ENCODE data around the gene ACAA2. TPM values are rescaled to one million over a fixed set of nuclear protein-coding genes. Genes with fewer than 3 reads are reported as not detected.

Gene ACAA2
- total and polyA plus RNA-seq, 9 donors: 56.4 to 73.9 (median 66.9) TPM

- DNase-seq: no peak
- H3K27me3 ChIP-seq (ENCODE audit: control insufficient read depth, insufficient read depth, low read length): no peaks in the 10 kb centered on the region
- H3K4me1 ChIP-seq (ENCODE audit: control insufficient read depth, insufficient read depth, low read length): no peaks in the 10 kb centered on the region
- 83% methylated on average over 15 of the region's 23 CpGs for WGBS (ENCODE audit: insufficient coverage)
- no peak overlapping the region for H3K27ac ChIP-seq (ENCODE audit: low read length)
- H3K9me3 ChIP-seq (replicated peaks; ENCODE audit: control insufficient read depth, low read depth, low read length): no peaks in the 10 kb centered on the region
- H3K36me3 ChIP-seq (ENCODE audit: control insufficient read depth, insufficient read depth, low read length): no peaks in the 10 kb centered on the region
- no peak overlapping the region for H3K4me3 ChIP-seq (ENCODE audit: low read length)
Measured at GRCh38 chr18:49757513-49758262, 55.6 kb downstream of the ACAA2 start.

- Histone ChIP-seq H3K27ac (ENCODE audit: low read length) (no peak overlapping the region), H3K4me1 (ENCODE audit: control insufficient read depth, insufficient read depth, low read length) (no peaks in the 10 kb centered on the region)
- 92% methylated on average over 2 of the region's 9 CpGs for WGBS (ENCODE audit: insufficient coverage)
Measured at GRCh38 chr18:49756671-49757362, 56.5 kb downstream of the ACAA2 start.

GRCh38 chr18:49756135-49756534 lies 57.2 kb downstream of the ACAA2 start:
- no peaks in the 10 kb centered on the region for H3K36me3 ChIP-seq (ENCODE audit: control insufficient read depth, insufficient read depth, low read length)
- no peaks in the 10 kb centered on the region for H3K9me3 ChIP-seq (replicated peaks; ENCODE audit: control insufficient read depth, low read depth, low read length)
- H3K4me1 ChIP-seq (ENCODE audit: control insufficient read depth, insufficient read depth, low read length): no peaks in the 10 kb centered on the region
- H3K27me3 ChIP-seq (ENCODE audit: control insufficient read depth, insufficient read depth, low read length): peaks cover 10% of the 10 kb centered on the region
- no peak overlapping the region for H3K4me3 ChIP-seq (ENCODE audit: low read length)
- no peak overlapping the region for H3K27ac ChIP-seq (ENCODE audit: low read length)
- 77% methylated on average over 6 of the region's 6 CpGs for WGBS (ENCODE audit: insufficient coverage)
- no peak for DNase-seq

More at GRCh38 chr18:49756671-49757362, 56.5 kb downstream of the ACAA2 start:
- peaks cover 5% of the 10 kb centered on the region for H3K27me3 ChIP-seq (ENCODE audit: control insufficient read depth, insufficient read depth, low read length)
- no peak for DNase-seq
- H3K4me3 ChIP-seq (ENCODE audit: low read length): no peak overlapping the region
- no peaks in the 10 kb centered on the region for H3K9me3 ChIP-seq (replicated peaks; ENCODE audit: control insufficient read depth, low read depth, low read length)
- H3K36me3 ChIP-seq (ENCODE audit: control insufficient read depth, insufficient read depth, low read length): no peaks in the 10 kb centered on the region

- no peak overlapping the region for H3K4me3 ChIP-seq (ENCODE audit: low read length)
- no peaks in the 10 kb centered on the region for H3K36me3 ChIP-seq (ENCODE audit: control insufficient read depth, insufficient read depth, low read length)
- H3K9me3 ChIP-seq (replicated peaks; ENCODE audit: control insufficient read depth, low read depth, low read length): no peaks in the 10 kb centered on the region
- DNase-seq: no peak
- no peaks in the 10 kb centered on the region for H3K4me1 ChIP-seq (ENCODE audit: control insufficient read depth, insufficient read depth, low read length)
- H3K27ac ChIP-seq (ENCODE audit: low read length): no peak overlapping the region
- peaks cover 10% of the 10 kb centered on the region for H3K27me3 ChIP-seq (ENCODE audit: control insufficient read depth, insufficient read depth, low read length)
- WGBS (ENCODE audit: insufficient coverage): 89% methylated on average over 3 of the region's 6 CpGs
Measured at GRCh38 chr18:49755489-49755888, 57.8 kb downstream of the ACAA2 start.

- no peak overlapping the region for H3K27ac ChIP-seq (ENCODE audit: low read length)
- no CpG with 5 or more reads among the region's 6 CpGs for WGBS (ENCODE audit: insufficient coverage)
- no peaks in the 10 kb centered on the region for H3K36me3 ChIP-seq (ENCODE audit: control insufficient read depth, insufficient read depth, low read length)
- peaks cover 10% of the 10 kb centered on the region for H3K27me3 ChIP-seq (ENCODE audit: control insufficient read depth, insufficient read depth, low read length)
- no peaks in the 10 kb centered on the region for H3K4me1 ChIP-seq (ENCODE audit: control insufficient read depth, insufficient read depth, low read length)
- H3K4me3 ChIP-seq (ENCODE audit: low read length): no peak overlapping the region
- H3K9me3 ChIP-seq (replicated peaks; ENCODE audit: control insufficient read depth, low read depth, low read length): no peaks in the 10 kb centered on the region
- DNase-seq: no peak
Measured at GRCh38 chr18:49754866-49755265, 58.5 kb downstream of the ACAA2 start.

- no CpG with 5 or more reads among the region's 1 CpG for WGBS (ENCODE audit: insufficient coverage)
- Histone ChIP-seq H3K27me3 (ENCODE audit: control insufficient read depth, insufficient read depth, low read length) (peaks cover 10% of the 10 kb centered on the region), H3K27ac (ENCODE audit: low read length) (no peak overlapping the region), H3K36me3 (ENCODE audit: control insufficient read depth, insufficient read depth, low read length) (no peaks in the 10 kb centered on the region), H3K4me1 (ENCODE audit: control insufficient read depth, insufficient read depth, low read length) (no peaks in the 10 kb centered on the region), H3K9me3 (replicated peaks; ENCODE audit: control insufficient read depth, low read depth, low read length) (no peaks in the 10 kb centered on the region), H3K4me3 (ENCODE audit: low read length) (no peak overlapping the region)
- DNase-seq: no peak
Measured at GRCh38 chr18:49753643-49754042, 59.7 kb downstream of the ACAA2 start.

GRCh38 chr18:49752095-49752457 lies 61.3 kb downstream of the ACAA2 start:
- DNase-seq: no peak
- Histone ChIP-seq H3K27me3 (ENCODE audit: control insufficient read depth, insufficient read depth, low read length) (peaks cover 10% of the 10 kb centered on the region), H3K9me3 (replicated peaks; ENCODE audit: control insufficient read depth, low read depth, low read length) (no peaks in the 10 kb centered on the region), H3K27ac (ENCODE audit: low read length) (no peak overlapping the region), H3K4me1 (ENCODE audit: control insufficient read depth, insufficient read depth, low read length) (no peaks in the 10 kb centered on the region), H3K4me3 (ENCODE audit: low read length) (no peak overlapping the region), H3K36me3 (ENCODE audit: control insufficient read depth, insufficient read depth, low read length) (no peaks in the 10 kb centered on the region)
- 67% methylated on average over 2 of the region's 4 CpGs for WGBS (ENCODE audit: insufficient coverage)

GRCh38 chr18:49751427-49752094 lies 61.8 kb downstream of the ACAA2 start:
- no peak overlapping the region for H3K4me3 ChIP-seq (ENCODE audit: low read length)
- peaks cover 10% of the 10 kb centered on the region for H3K27me3 ChIP-seq (ENCODE audit: control insufficient read depth, insufficient read depth, low read length)
- DNase-seq: no peak
- H3K36me3 ChIP-seq (ENCODE audit: control insufficient read depth, insufficient read depth, low read length): no peaks in the 10 kb centered on the region
- 52% methylated on average over 5 of the region's 8 CpGs for WGBS (ENCODE audit: insufficient coverage)
- no peaks in the 10 kb centered on the region for H3K9me3 ChIP-seq (replicated peaks; ENCODE audit: control insufficient read depth, low read depth, low read length)
- H3K27ac ChIP-seq (ENCODE audit: low read length): no peak overlapping the region
- H3K4me1 ChIP-seq (ENCODE audit: control insufficient read depth, insufficient read depth, low read length): no peaks in the 10 kb centered on the region

GRCh38 chr18:49749563-49749962 lies 63.8 kb downstream of the ACAA2 start:
- WGBS (ENCODE audit: insufficient coverage): 86% methylated on average over 4 of the region's 8 CpGs
- no peak overlapping the region for H3K27ac ChIP-seq (ENCODE audit: low read length)
- H3K27me3 ChIP-seq (ENCODE audit: control insufficient read depth, insufficient read depth, low read length): peaks cover 10% of the 10 kb centered on the region
- no peaks in the 10 kb centered on the region for H3K36me3 ChIP-seq (ENCODE audit: control insufficient read depth, insufficient read depth, low read length)
- no peak for DNase-seq
- no peak overlapping the region for H3K4me3 ChIP-seq (ENCODE audit: low read length)
- no peaks in the 10 kb centered on the region for H3K4me1 ChIP-seq (ENCODE audit: control insufficient read depth, insufficient read depth, low read length)
- H3K9me3 ChIP-seq (replicated peaks; ENCODE audit: control insufficient read depth, low read depth, low read length): no peaks in the 10 kb centered on the region

- Histone ChIP-seq H3K4me1 (ENCODE audit: control insufficient read depth, insufficient read depth, low read length) (peaks cover 5% of the 10 kb centered on the region), H3K36me3 (ENCODE audit: control insufficient read depth, insufficient read depth, low read length) (no peaks in the 10 kb centered on the region), H3K4me3 (ENCODE audit: low read length) (no peak overlapping the region), H3K27me3 (ENCODE audit: control insufficient read depth, insufficient read depth, low read length) (peaks cover 10% of the 10 kb centered on the region), H3K27ac (ENCODE audit: low read length) (no peak overlapping the region), H3K9me3 (replicated peaks; ENCODE audit: control insufficient read depth, low read depth, low read length) (no peaks in the 10 kb centered on the region)
- 50% methylated on average over 3 of the region's 5 CpGs for WGBS (ENCODE audit: insufficient coverage)
- no peak for DNase-seq
Measured at GRCh38 chr18:49747876-49748275, 65.5 kb downstream of the ACAA2 start.

Measured in muscle of leg (tissue), 11 donors.